ENCODE results near the gene OR51Q1. TPM values are rescaled to one million over a fixed set of nuclear protein-coding genes. Genes with fewer than 3 reads are reported as not detected.

OR51Q1 gene
- total and polyA plus RNA-seq, 2 donors (not counting 1 experiment from before 2014, with no cell fraction given) = not detected

GRCh38 chr11:5383576-5383975, 38.3 kb upstream of the OR51Q1 start, which contains the start of gene OR51M1:
Gene OR51M1, plus strand, starts transcription at chr11:5383812. Its CDS starts 5,587 bp downstream, at chr11:5389399.
- ATAC-seq (ENCODE audit: low read depth) (no peak), DNase-seq (no peak)
- ChIA-PET CTCF (interaction anchor here (1.1 kb wide), 1 partner anchor 8 kb away, joined by 3 read pairs; no protein-coding TSS in a partner anchor), POLR2A (no interaction called here)
- 100% methylated on average over 1 of the region's 1 CpG for WGBS (ENCODE audit: insufficient coverage)
- Mint-ChIP-seq H3K4me3 (no peak within 1 kb of the TSS), H3K27me3 (peaks cover 9% of the 10 kb centered on the region), H3K9me3 (ENCODE audit: insufficient read depth) (no peaks in the 10 kb centered on the region), H3K27ac (no peak within 1 kb of the TSS), H3K4me1 (no peaks in the 10 kb centered on the region)
- intact Hi-C loops (cut with micrococcal nuclease) = loop anchor here (5.0 kb wide), 1 partner anchor 261 kb away; no protein-coding TSS in a partner anchor
- Histone ChIP-seq H3K36me3 (replicated peaks in 1 of 2; ENCODE audit: control extremely low read depth in 1 of 2, control insufficient read depth in 1 of 2, extremely low read depth in 1 of 2, insufficient read depth in 2 of 2, low read length in 1 of 2) (no peaks in the 10 kb centered on the region), H3K4me2 (replicated peaks; ENCODE audit: low read depth, low read length, poor library complexity, severe bottlenecking) (no peak within 1 kb of the TSS), H3K9me3 (ENCODE audit: control extremely low read depth in 1 of 3, control insufficient read depth in 2 of 3, insufficient read depth in 1 of 3, low read length in 2 of 3) (no peaks in the 10 kb centered on the region), H3K4me3 (ENCODE audit: control extremely low read depth in 1 of 5, extremely low read depth in 1 of 5, insufficient read depth in 1 of 5, low read depth in 2 of 5, low read length in 4 of 5) (no peak within 1 kb of the TSS), H3K9ac (ENCODE audit: low read length) (no peak within 1 kb of the TSS), H3K27ac (ENCODE audit: low read length in 2 of 2) (no peak within 1 kb of the TSS), H4K20me1 (ENCODE audit: control insufficient read depth, insufficient read depth, low read length, poor library complexity, severe bottlenecking) (no peaks in the 10 kb centered on the region), H2AFZ (ENCODE audit: insufficient read depth, low read depth, low read length, poor library complexity, severe bottlenecking) (no peak within 1 kb of the TSS), H3K79me2 (ENCODE audit: control insufficient read depth, insufficient read depth, low read length) (no peaks in the 10 kb centered on the region), H3K4me1 (ENCODE audit: control insufficient read depth in 2 of 2, insufficient read depth in 2 of 2, low read length in 2 of 2) (no peaks in the 10 kb centered on the region), H3K27me3 (replicated peaks in 1 of 4; ENCODE audit: control extremely low read depth in 1 of 4, control insufficient read depth in 3 of 4, insufficient read depth in 4 of 4, low read length in 3 of 4) (peaks cover 0 to 2% (median 0%) of the 10 kb centered on the region in 4 experiments)
- no peak for TF ChIP-seq CTCF (IDR thresholded peaks at IDR 0.05)
- TF ChIP-seq EZH2 (IDR thresholded peaks at IDR 0.05; ENCODE audit: borderline replicate concordance, insufficient read depth, low read depth, low read length, poor library complexity, severe bottlenecking) = no peak

- Histone ChIP-seq H3K27ac (ENCODE audit: low read length in 2 of 2) (no peak overlapping the region), H3K27me3 (replicated peaks in 1 of 4; ENCODE audit: control extremely low read depth in 1 of 4, control insufficient read depth in 3 of 4, insufficient read depth in 4 of 4, low read length in 3 of 4) (peaks cover 0 to 2% (median 0%) of the 10 kb centered on the region in 4 experiments), H3K4me1 (ENCODE audit: control insufficient read depth in 2 of 2, insufficient read depth in 2 of 2, low read length in 2 of 2) (no peaks in the 10 kb centered on the region), H3K79me2 (ENCODE audit: control insufficient read depth, insufficient read depth, low read length) (no peaks in the 10 kb centered on the region), H2AFZ (ENCODE audit: insufficient read depth, low read depth, low read length, poor library complexity, severe bottlenecking) (no peak overlapping the region), H3K4me2 (replicated peaks; ENCODE audit: low read depth, low read length, poor library complexity, severe bottlenecking) (no peak overlapping the region), H3K9ac (ENCODE audit: low read length) (no peak overlapping the region), H4K20me1 (ENCODE audit: control insufficient read depth, insufficient read depth, low read length, poor library complexity, severe bottlenecking) (no peaks in the 10 kb centered on the region), H3K4me3 (ENCODE audit: control extremely low read depth in 1 of 5, extremely low read depth in 1 of 5, insufficient read depth in 1 of 5, low read depth in 2 of 5, low read length in 4 of 5) (no peak overlapping the region), H3K9me3 (ENCODE audit: control extremely low read depth in 1 of 3, control insufficient read depth in 2 of 3, insufficient read depth in 1 of 3, low read length in 2 of 3) (no peaks in the 10 kb centered on the region), H3K36me3 (replicated peaks in 1 of 2; ENCODE audit: control extremely low read depth in 1 of 2, control insufficient read depth in 1 of 2, extremely low read depth in 1 of 2, insufficient read depth in 2 of 2, low read length in 1 of 2) (no peaks in the 10 kb centered on the region)
- TF ChIP-seq EZH2 (IDR thresholded peaks at IDR 0.05; ENCODE audit: borderline replicate concordance, insufficient read depth, low read depth, low read length, poor library complexity, severe bottlenecking) (no peak), CTCF (IDR thresholded peaks at IDR 0.05) (no peak)
- no peak for ATAC-seq (ENCODE audit: low read depth)
- DNase-seq = no peak
- intact Hi-C loops (cut with micrococcal nuclease) = loop anchor here (5.0 kb wide), 1 partner anchor 262 kb away; no protein-coding TSS in a partner anchor
- H3K9me3 Mint-ChIP-seq (ENCODE audit: insufficient read depth) = no peaks in the 10 kb centered on the region
- POLR2A ChIA-PET = no interaction called here
- 93% methylated on average over 2 of the region's 2 CpGs for WGBS (ENCODE audit: insufficient coverage)
- CTCF ChIA-PET = no interaction called here
- peaks cover 9% of the 10 kb centered on the region for H3K27me3 Mint-ChIP-seq
- no peak overlapping the region for H3K27ac Mint-ChIP-seq
- no peak overlapping the region for H3K4me3 Mint-ChIP-seq
- no peaks in the 10 kb centered on the region for H3K4me1 Mint-ChIP-seq
Observed at GRCh38 chr11:5384335-5384734, 37.6 kb upstream of the OR51Q1 start.
